Measurements from ENCODE around the gene SLC35G6.

DNA sequence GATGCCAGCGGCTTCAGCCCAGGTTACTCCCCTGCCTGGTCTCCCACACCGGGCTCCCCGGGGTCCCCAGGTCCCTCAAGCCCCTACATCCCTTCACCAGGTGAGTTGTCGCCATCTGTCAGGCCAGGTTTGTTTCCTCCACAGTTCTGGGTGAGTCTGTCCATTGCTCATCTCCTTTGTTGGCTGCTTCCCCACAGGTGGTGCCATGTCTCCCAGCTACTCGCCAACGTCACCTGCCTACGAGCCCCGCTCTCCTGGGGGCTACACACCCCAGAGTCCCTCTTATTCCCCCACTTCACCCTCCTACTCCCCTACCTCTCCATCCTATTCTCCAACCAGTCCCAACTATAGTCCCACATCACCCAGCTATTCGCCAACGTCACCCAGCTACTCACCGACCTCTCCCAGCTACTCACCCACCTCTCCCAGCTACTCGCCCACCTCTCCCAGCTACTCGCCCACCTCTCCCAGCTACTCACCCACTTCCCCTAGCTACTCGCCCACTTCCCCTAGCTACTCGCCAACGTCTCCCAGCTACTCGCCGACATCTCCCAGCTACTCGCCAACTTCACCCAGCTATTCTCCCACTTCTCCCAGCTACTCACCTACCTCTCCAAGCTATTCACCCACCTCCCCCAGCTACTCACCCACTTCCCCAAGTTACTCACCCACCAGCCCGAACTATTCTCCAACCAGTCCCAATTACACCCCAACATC, 31.7 kb downstream of the SLC35G6 start:
- TF ChIP-seq, protein P1, sequence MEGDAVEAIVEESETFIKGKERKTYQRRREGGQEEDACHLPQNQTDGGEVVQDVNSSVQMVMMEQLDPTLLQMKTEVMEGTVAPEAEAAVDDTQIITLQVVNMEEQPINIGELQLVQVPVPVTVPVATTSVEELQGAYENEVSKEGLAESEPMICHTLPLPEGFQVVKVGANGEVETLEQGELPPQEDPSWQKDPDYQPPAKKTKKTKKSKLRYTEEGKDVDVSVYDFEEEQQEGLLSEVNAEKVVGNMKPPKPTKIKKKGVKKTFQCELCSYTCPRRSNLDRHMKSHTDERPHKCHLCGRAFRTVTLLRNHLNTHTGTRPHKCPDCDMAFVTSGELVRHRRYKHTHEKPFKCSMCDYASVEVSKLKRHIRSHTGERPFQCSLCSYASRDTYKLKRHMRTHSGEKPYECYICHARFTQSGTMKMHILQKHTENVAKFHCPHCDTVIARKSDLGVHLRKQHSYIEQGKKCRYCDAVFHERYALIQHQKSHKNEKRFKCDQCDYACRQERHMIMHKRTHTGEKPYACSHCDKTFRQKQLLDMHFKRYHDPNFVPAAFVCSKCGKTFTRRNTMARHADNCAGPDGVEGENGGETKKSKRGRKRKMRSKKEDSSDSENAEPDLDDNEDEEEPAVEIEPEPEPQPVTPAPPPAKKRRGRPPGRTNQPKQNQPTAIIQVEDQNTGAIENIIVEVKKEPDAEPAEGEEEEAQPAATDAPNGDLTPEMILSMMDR (conservative IDR thresholded peaks at IDR 0.05; ENCODE audit: low read length) = no peak
- no peak for TF ChIP-seq EZH2phosphoT487 (IDR thresholded peaks at IDR 0.05; ENCODE audit: borderline replicate concordance, low read depth, low read length)
